Stimulated activated CD4-positive, alpha-beta T cell treated with anti-CD3 and anti-CD28 coated beads, Interleukin-1b, Interleukin-23, amount 100 ng/mL, for 24 hours (primary cell): ENCODE results near the gene SUN1.
"Not testable (repeated sequence)": the region's sequence is repeated elsewhere in the genome, so short reads cannot be mapped to it uniquely, and the experiment has no call there.

Experiments
- DNase-seq, 4 experiments: peaks; one replicate each; pipeline ENCODE4 v3.0.0-alpha.2; 2020; ENCODE audit warnings: low read depth in 4 of 4, low spot score in 1 of 4

Gene SUN1

DNA sequence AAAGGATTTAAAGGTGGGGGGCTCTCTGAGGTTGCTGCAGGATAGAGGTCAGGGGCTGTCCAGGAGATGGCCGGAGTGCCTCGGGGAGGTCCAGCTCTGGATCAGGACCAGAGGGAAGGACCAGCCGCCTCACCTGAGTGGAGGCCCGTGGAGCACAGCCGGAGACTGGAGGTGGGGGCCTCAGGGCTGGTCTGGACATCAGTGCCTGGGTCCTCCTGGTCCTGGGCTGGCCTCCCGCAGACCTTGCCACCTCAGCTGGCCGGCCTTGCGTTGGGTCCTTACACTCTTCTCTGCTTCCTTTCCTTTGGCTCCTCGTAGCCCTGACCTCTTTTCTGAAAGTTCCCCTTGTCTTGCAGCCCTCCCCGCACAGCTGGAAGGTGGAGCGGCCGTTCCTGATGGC, 2.0 kb downstream of the SUN1 start:
- DNase-seq = no peak

DNA sequence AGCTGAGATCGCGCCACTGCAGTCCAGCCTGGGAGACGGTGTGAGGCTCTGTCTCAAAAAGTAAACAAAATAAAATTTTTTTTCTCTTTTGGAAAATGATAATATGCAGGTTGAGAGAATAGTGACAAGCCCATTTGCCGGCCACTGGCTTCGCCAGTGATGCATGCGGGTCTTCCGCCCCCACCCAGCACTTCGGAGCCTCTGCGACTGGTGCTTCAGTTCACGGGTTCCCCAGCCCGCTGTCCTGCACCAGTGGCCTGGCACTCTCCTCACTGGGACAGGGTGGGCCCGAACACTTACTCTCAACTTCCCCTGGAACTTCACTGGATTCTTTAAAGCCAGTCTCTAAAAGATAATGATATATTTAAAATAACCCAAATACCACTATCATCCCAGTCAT, 2.7 kb downstream of the SUN1 start:
- no peak for DNase-seq

- no peak for DNase-seq
These were observed 3.5 kb downstream of the SUN1 start for GRCh38 chr7:835485-836401.

- DNase-seq = no peak
These were observed 4.2 kb downstream of the SUN1 start for GRCh38 chr7:836429-836828.

- DNase-seq = no peak
These were observed 4.7 kb downstream of the SUN1 start for GRCh38 chr7:837001-837400.

GRCh38 chr7:840001-840600, 7.8 kb downstream of the SUN1 start:
- DNase-seq = no peak

DNA sequence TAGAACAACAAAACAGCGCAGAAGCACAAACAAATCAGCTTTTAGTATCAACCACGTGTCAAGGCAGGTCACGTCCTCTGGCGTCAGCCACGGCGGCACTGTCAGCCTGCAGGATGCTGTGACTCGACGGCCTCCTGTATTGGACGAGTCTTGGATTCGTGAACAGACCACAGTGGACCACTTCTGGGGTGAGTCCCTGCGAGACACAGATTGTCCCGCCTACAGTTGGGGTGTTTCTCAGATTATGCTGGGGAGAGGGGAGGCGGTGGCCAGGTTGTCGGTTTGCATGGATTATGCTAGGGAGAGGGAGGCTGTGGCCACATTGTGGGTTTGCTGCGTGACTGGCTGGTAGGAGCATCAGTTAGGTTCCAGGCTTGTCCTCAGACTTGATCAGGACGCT, 9.7 kb downstream of the SUN1 start:
- no peak for DNase-seq

GRCh38 chr7:842431-843031, 10.3 kb downstream of the SUN1 start:
- no peak for DNase-seq

DNA sequence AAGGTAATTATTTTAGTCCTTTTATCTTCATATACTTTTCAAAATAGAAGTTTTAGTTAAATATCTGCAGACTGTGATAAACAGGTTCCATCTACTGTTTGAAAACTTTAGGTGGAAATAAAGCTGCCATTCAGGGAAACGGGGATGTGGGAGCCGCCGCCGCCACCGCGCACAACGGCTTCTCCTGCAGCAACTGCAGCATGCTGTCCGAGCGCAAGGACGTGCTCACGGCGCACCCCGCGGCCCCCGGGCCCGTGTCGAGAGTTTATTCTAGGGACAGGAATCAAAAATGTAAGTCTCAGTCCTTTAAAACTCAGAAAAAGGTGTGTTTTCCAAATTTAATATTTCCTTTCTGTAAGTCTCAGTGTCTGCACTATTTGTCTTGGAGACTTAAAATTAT, 11.0 kb downstream of the SUN1 start:
- DNase-seq = no peak

GRCh38 chr7:844043-844442, 11.8 kb downstream of the SUN1 start:
- no peak for DNase-seq

DNA sequence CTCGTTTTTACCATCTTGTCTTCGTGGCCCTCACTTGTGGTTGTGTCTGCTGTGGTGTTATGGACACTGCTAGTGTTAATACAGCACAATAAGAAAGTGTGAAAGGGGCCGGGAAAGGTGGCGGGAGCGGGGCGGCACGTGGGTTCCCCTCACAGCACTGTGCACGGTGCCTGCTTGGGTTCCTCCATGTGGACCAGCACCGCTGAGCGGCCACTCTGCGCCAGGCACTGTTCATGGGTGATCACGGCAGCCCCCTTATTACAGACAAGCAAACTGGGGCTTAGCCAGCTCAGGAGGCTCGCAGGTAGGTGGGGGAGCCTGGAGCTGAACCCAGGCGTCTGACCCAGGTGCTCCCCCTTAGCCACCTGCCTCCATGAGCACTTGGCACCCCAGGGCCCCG, 12.2 kb downstream of the SUN1 start:
- no peak for DNase-seq

DNA sequence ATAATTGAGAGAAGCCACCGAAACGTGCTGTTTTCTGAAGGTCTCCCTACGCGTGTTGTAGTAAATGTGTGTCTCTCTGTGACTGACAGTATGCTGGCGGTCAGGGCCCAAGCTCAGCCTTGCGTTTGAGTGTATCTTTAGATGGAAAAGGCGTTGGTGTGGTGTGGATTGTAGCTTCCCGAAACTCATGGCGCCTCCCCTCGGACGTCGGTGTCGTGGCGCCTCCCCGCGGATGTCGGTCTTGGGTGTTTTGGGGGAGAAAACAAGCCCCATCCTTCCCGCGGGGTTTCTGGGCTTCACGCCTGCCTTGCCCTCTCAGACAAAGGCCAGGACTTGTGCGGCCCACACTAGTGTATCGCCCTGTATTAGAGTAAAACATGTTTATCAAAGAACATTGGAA, 12.8 kb downstream of the SUN1 start:
- no peak for DNase-seq

GRCh38 chr7:845731-846130, 13.5 kb downstream of the SUN1 start:
- DNase-seq = no peak

DNA sequence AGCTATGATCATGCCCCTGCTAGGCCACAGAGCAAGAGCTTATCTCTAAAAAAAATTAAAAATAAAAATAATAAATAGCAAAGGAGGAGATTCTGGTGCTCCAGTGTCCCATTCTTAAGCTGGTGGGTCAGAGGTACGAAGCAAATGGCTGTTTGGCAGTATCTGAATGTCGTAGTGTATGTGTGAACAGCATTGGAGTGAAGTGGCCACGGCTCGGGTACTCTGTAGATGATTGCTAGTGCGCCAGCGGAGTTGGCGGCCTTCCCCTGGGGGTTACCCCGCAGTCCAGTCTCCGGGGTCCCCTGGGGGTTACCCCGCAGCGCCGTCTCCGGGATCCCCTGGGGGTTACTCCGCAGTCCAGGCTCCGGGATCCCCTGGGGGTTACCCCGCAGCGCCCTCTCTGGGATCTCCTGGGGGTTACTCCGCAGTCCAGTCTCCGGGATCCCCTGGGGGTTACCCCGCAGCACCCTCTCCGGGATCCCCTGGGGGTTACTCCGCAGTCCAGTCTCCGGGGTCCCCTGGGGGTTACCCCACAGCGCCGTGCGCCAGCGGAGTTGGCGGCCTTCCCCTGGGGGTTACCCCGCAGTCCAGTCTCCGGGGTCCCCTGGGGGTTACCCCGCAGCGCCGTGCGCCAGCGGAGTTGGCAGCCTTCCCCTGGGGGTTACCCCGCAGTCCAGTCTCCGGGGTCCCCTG, 14.8 kb downstream of the SUN1 start:
- DNase-seq = not testable (repeated sequence)

GRCh38 chr7:847728-848127, 15.5 kb downstream of the SUN1 start:
- DNase-seq = not testable (repeated sequence)

DNA sequence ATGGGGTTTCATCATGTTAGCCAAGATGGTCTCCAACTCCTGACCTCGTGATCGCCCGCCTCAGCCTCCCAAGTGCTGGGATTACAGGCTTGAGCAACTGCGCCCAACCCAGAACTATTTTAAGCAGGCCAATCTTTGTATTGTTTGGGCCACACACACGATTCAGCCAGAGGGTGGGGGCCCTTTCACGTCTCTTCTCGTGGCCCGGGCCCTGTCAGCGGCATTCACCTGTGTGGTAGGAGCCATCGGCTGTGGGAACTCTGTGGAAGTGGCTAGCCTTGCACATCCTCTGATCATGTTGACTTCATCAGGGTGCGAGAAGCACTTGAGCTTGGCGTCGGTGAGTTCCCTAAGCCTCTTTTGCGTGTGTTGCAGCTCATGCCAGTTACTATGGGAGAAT, 16.9 kb downstream of the SUN1 start:
- DNase-seq = no peak

- DNase-seq = no peak
These were observed 17.5 kb downstream of the SUN1 start for GRCh38 chr7:849781-850180.

GRCh38 chr7:851204-851603, 18.9 kb downstream of the SUN1 start:
- DNase-seq = no peak

- DNase-seq = no peak
These were observed 21.3 kb downstream of the SUN1 start for GRCh38 chr7:853366-854117.

GRCh38 chr7:854118-854775, 22.0 kb downstream of the SUN1 start:
- DNase-seq = no peak
